Peyer's patch (tissue), 4 donors: Measurements from ENCODE around the gene INPPL1. TPM values are rescaled to one million over a fixed set of nuclear protein-coding genes. Genes with fewer than 3 reads are reported as not detected.
"Not testable (repeated sequence)": the region's sequence is repeated elsewhere in the genome, so short reads cannot be mapped to it uniquely, and the experiment has no call there.

Experiments used
- DNase-seq, 3 donors: peaks; one replicate each; pipeline ENCODE4 v3.0.0-alpha.2; 2017 to 2019
- H3K27ac ChIP-seq, 4 donors: fragments of 200-600 bp; sonication (generic); one replicate each; pipeline ENCODE4 v1.5.1; 2016 to 2019
- H3K27me3 ChIP-seq, 2 donors: fragments of 200-600 bp; sonication (generic); one replicate each; pipeline ENCODE4 v1.5.1; 2019
- H3K36me3 ChIP-seq, 3 donors: fragments of 200-600 bp; sonication (generic); one replicate each; pipeline ENCODE4 v1.5.1; 2016 to 2019
- H3K4me1 ChIP-seq, 4 donors: fragments of 200-600 bp; sonication (generic); one replicate each; pipeline ENCODE4 v1.5.1; 2016 to 2019
- H3K4me3 ChIP-seq, 4 donors: fragments of 200-600 bp; sonication (generic); 1 replicate in 3 of 4; 2 replicates in 1 of 4; pipeline ENCODE4 v1.5.1; 2016 to 2019; ENCODE audit warnings: mild to moderate bottlenecking in 1 of 4
- H3K9me3 ChIP-seq, 4 donors: fragments of 200-600 bp; sonication (generic); one replicate each; pipeline ENCODE4 v1.5.1; 2016 to 2019; ENCODE audit warnings: mild to moderate bottlenecking in 1 of 4
- POLR2A ChIP-seq, 2 donors: fragments of 450-650 bp; IDR thresholded peaks; one replicate each; pipeline ENCODE4 v1.5.1; 2017; ENCODE audit warnings: antibody characterized with exemption in 2 of 2, mild to moderate bottlenecking in 2 of 2, moderate library complexity in 2 of 2
- total RNA-seq, 4 donors: library from RNA; depleted of rRNA; stranded (reverse); fragments of >200 nt; gene quantifications; one replicate each; pipeline ENCODE4 v1.1.0, GENCODE V29; 2016
- TF ChIP-seq, protein P1 (sequence below), 6 experiments: fragments of 450-650 bp in 4 of 6; fragments of 200-600 bp in 2 of 6; sonication (generic) in 1 of 6; IDR thresholded peaks; one replicate each; pipeline ENCODE4 v1.5.1; 2017 to 2019; ENCODE audit warnings: antibody characterized with exemption in 6 of 6, mild to moderate bottlenecking in 3 of 6, moderate library complexity in 1 of 6

Gene INPPL1
- total RNA-seq = 100 to 1,000 TPM; 106 to 198 (median 179) TPM

DNA sequence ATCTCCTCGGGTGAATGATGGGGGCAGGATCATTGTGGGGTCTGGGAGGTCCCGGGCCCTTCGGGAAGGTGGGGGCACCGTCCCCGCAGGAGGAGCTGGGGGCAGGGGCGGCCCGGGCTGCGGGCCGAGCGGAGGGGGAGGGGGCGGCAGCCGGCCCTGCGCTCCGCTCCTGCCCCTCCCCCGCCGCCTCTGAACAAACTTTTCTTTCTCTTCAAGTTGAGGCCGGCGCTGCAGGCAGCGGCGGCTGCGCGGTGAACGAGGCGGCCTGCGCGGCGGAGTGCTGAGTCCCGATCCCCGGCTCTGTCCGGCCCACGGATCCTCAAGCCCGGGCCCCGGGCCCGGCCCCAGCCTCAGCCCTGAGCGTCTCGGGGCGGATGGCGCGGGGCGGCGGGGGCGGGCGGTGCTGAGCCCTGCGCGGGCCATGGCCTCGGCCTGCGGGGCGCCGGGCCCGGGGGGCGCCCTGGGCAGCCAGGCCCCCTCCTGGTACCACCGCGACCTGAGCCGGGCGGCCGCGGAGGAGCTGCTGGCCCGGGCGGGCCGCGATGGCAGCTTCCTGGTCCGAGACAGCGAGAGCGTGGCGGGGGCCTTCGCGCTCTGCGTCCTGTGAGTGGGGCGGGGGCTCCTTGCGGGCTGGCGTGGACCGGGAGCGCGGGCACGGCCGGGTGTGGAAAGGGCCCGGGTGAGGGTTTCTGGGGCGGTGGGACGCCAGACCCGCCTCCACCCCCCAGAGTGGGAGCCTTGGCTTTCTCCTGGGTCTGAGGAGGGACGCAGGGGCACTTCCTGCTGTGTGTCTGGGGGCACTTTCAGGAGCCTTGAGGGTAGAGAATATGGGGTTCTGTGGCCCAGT lies at the start of gene INPPL1:
Gene INPPL1 (plus strand): TSS at position 204 of the 847 bp plus-strand sequence. CDS start 218 bp downstream, at position 422.
- Histone ChIP-seq H3K4me3 (peak within 1 kb of the TSS; percentile 88 to 98 (median 92)), H3K27ac (peak within 1 kb of the TSS; percentile 94 to 100 (median 98)), H3K36me3 (peaks cover 0 to 17% (median 0%) of the 10 kb centered on the region in 3 donors), H3K27me3 (no peaks in the 10 kb centered on the region), H3K9me3 (no peaks in the 10 kb centered on the region), H3K4me1 (peaks cover 4 to 28% (median 11%) of the 10 kb centered on the region in 4 donors)
- DNase-seq = peak; percentile 53 to 74 (median 67)
- TF ChIP-seq, protein P1, sequence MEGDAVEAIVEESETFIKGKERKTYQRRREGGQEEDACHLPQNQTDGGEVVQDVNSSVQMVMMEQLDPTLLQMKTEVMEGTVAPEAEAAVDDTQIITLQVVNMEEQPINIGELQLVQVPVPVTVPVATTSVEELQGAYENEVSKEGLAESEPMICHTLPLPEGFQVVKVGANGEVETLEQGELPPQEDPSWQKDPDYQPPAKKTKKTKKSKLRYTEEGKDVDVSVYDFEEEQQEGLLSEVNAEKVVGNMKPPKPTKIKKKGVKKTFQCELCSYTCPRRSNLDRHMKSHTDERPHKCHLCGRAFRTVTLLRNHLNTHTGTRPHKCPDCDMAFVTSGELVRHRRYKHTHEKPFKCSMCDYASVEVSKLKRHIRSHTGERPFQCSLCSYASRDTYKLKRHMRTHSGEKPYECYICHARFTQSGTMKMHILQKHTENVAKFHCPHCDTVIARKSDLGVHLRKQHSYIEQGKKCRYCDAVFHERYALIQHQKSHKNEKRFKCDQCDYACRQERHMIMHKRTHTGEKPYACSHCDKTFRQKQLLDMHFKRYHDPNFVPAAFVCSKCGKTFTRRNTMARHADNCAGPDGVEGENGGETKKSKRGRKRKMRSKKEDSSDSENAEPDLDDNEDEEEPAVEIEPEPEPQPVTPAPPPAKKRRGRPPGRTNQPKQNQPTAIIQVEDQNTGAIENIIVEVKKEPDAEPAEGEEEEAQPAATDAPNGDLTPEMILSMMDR (IDR thresholded peaks at IDR 0.05) = no peak
- TF ChIP-seq POLR2A (IDR thresholded peaks at IDR 0.05) = no peak

DNA sequence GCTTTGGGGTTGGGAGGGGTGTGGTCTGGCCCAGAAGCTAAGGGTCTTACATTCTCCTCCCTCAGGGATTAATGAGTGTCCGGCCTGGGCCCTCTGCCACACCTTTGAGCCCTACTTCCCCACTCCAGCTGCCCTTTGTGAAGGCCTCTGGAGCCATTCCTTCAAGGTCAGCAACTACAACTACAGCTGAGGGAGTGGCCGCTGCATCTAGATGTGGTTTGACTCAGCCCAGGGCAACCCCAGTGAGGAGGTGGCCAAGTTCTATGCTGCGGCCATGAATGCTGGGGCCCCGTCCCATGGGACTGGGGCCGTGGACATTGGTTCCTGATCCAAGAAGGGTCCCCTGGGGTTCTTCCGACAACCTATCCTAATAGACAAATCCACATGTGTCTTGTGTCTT lies 46.9 kb upstream of the INPPL1 start:
- TF ChIP-seq POLR2A (IDR thresholded peaks at IDR 0.05) = no peak
- TF ChIP-seq, protein P1 (IDR thresholded peaks at IDR 0.05) = no peak
- Histone ChIP-seq H3K9me3 (no peaks in the 10 kb centered on the region), H3K27ac (peak overlapping the region in 1 of 4 donors; percentile 12), H3K4me1 (peaks cover 0 to 6% (median 0%) of the 10 kb centered on the region in 4 donors), H3K36me3 (no peaks in the 10 kb centered on the region), H3K27me3 (no peaks in the 10 kb centered on the region), H3K4me3 (no peak overlapping the region)
- DNase-seq = peak in 1 of 3 donors; percentile 61

DNA sequence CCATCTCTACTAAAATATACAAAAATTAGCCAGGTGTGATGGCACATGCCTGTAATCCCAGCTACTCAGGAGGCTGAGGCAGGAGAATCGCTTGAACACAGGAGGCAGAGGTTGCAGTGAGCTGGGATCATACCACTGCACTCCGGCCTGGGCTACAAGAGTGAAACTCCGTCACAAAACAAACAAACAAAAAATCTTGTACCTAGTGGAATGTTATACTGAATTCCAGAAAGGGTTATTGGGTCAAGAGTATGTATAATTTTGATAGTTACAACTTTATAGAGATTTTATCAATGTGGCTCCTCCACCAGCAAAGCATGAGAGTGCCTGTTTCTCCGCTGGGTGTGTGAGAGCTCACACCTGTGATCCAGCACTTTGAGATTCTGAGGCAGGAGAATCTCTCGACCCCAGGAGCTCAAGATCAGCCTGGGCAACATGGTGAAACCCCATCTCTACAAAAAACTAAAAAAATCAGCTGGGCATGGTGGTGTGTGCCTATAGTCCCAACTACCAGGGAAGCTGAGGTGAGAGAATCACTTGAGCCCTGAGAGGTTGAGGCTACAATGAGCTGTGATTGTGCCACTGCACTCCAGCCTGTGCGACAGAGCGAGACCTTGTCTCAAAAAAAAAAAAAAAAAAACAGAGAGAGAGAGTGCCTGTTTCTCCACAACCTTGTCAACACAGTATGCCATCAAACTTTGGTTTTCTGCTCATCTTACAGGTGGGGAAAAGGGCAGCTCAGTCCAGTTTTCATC lies 45.3 kb upstream of the INPPL1 start:
- Histone ChIP-seq H3K27me3 (no peaks in the 10 kb centered on the region), H3K4me1 (peaks cover 0 to 6% (median 0%) of the 10 kb centered on the region in 4 donors), H3K4me3 (no peak overlapping the region), H3K9me3 (no peaks in the 10 kb centered on the region), H3K36me3 (no peaks in the 10 kb centered on the region), H3K27ac (no peak overlapping the region)
- TF ChIP-seq, protein P1 (IDR thresholded peaks at IDR 0.05) = no peak
- no peak for TF ChIP-seq POLR2A (IDR thresholded peaks at IDR 0.05)
- no peak for DNase-seq

GRCh38 chr11:72179804-72180396 lies 44.7 kb upstream of the INPPL1 start:
- no peak for DNase-seq
- Histone ChIP-seq H3K4me1 (peaks cover 0 to 5% (median 0%) of the 10 kb centered on the region in 4 donors), H3K9me3 (no peaks in the 10 kb centered on the region), H3K27me3 (no peaks in the 10 kb centered on the region), H3K27ac (no peak overlapping the region), H3K4me3 (no peak overlapping the region), H3K36me3 (no peaks in the 10 kb centered on the region)
- no peak for TF ChIP-seq POLR2A (IDR thresholded peaks at IDR 0.05)
- TF ChIP-seq, protein P1 (IDR thresholded peaks at IDR 0.05) = no peak

DNA sequence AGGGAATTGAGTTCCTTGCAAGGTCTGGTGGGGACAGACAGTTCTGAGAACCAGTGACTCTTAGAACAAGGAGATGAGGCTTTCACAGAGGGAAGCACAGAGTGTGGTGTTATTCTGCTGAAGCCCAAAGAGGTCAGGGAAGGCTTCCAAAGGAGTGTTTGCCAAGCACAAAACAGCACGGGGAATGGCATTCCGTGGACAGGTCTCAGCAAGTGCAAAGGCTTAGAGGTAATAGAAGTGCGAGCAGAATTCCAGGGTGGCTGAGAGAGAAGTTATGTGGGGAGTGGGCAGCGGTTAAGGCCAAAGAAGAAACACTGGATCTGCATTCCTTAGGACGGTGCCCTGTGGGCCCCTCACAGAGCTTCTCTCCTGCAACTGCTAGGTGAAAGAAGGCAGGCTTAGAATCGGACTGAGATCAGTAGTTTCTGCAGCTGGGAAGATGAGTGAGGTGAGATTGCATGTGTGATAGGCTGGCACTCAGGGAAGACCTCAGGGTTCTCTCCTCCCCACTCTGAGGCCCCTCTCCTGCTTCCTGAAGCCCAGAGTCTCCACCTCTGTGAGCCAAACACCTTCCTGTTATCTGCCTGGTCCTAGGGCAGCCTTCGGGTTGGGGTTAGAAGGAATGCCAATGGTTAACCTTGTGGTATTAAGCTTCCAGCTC lies 43.5 kb upstream of the INPPL1 start:
- not testable (repeated sequence) for H3K36me3 ChIP-seq, H3K9me3 ChIP-seq, DNase-seq, H3K27ac ChIP-seq, H3K4me3 ChIP-seq, H3K27me3 ChIP-seq, H3K4me1 ChIP-seq
